8988T (cell line): ENCODE data around the gene ZNF236.
"Not testable (repeated sequence)": the region's sequence is repeated elsewhere in the genome, so short reads cannot be mapped to it uniquely, and the experiment has no call there.

Source experiments
- DNase-seq: peaks from one replicate; pipeline ENCODE4 v3.0.0; 2011

ZNF236 gene

DNA sequence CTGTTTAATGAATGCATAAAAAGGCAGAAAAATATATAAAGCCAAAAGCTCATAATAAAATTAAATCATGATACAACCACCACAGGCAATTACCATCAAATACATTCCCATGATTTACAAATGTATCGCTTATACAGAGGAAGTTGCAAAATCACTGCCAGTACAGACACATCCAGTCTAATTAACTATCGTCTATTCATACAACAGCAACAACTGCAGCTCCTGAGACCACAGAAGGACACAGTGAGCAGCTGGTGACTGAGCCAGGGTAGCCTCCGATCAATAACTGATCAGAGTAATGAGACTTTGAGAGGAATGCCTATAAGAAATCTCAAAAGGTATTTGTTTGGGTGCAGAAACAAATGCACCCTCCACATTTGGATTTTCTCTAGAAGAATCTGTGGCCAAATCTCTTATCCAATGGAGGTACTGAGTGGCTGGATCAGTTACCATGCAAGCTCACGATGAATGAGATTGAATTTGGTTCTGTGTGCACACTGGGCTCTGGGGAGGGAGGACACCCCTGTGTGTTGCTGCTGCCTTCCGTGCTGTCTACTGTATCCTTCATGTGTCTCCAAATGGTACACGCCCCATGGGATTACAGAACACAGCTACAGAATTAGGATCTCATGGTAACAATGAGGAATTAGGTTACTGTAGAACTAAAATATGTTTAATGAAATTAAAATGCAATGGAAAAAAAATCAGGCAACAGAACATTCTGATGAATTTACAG lies 190.6 kb downstream of the ZNF236 start:
- DNase-seq: no peak

DNA sequence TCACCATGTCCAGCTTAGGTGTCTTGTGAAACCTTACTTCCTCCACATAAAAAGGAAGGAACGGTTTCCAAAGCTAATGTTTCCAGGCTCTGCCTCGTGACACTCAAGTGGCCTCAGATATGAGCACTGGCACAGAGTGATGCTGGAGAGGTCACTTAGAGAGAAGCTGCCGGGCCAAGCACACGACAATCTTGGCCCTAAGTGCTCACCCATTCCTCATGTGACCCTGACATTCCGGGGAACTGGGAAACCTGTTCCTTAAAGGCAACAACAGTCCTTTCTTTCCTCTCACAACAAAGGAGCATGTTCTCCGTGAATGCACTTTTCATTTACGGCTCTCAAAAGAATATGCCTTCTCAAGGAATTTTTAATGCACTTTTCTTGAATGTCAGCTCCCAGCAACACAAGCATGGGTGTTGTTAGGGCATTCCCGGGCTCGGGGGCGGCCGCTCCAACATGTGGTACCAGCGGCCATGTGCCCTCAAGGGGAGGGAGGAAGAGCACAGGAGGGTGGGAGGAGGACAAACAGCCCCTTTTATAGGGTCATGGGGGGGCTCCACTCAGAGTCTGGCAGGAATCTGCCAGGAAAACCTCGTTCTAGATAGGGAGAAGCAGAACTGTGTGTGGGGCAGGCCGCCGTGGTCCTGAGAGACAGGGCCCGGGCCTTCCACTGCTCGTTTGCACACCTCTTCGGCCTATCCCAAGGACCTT lies 191.6 kb downstream of the ZNF236 start:
- no peak for DNase-seq

DNA sequence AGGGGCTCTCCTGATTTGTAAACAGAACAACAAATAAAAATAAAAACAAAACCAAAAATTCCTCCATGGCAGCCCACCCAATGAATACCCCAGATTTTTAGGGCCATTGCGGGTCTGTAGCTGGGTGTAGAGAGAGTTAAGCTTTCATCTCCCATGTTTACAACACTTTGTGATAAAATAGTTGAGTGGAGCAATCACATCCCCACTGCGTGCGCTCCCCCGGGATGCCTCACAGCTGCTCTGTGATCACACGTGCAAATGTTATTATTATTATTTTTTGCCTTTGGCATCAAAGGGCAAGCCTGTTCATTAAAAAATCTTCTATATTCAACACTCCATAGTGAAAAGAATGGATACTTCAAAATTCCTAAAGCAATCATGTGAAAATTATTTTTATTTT lies 192.2 kb downstream of the ZNF236 start:
- no peak for DNase-seq

GRCh38 chr18:77015169-77015568 lies 192.8 kb downstream of the ZNF236 start:
- no peak for DNase-seq

DNA sequence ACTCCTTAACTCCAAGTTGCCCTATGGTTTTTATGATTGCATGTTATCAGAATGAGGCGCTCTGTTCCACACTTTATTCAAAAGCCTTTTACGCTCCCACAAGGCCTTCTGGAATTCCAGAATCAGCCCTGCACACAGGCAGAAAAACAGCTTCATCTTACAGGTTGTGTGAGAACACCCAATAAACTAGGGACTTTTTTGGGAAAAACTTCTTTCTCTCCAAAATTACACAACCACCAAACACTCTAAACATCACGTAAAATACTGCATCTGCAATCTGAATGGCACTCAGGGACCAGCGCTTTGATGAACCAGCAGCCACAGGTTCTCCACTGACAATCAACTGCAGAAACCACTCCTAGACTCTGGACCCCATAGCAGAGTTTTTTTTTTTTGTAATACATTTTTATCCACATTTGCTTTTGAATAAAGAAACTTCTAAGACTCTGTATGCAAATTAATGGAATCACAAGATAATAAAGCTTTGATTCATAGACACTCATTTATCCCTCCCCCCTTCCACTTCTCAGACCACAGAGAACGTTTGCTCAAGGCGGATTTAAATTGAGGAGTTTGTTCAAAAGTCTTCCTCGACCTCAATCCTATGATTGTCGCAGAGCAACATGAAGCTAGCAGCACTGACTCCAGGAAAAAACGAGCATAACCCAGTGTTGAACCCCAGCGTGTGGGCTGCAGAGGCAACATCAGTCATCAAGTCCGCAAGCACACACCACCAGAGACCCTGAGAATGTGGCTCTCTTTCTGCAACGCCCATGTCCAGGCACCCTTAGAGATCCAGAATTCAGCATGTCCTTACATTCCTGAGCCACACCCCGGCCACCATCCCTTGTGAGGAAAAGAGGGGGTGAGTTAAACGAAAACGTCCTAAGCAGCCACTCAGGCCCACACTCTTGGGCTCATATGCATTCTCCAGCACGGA lies 193.7 kb downstream of the ZNF236 start:
- DNase-seq: no peak

GRCh38 chr18:77016936-77017335 lies 194.6 kb downstream of the ZNF236 start:
- DNase-seq: no peak

GRCh38 chr18:77017355-77017754 lies 195.0 kb downstream of the ZNF236 start:
- no peak for DNase-seq

DNA sequence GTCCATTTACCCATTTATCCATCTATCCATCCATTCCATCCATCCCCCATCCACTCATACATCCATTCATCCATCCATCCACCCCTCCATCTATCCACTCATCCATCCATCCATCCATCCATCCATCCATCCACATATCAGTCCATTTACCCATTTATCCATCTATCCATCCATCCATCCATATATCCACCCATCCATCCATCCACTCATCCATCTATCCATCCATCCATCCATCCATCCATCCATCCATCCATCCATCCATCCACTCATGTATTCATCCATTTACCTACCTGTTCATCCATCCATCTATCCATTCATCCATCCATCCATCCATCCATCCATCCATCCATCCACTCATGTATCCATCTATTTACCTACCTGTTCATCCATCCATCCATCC lies 196.3 kb downstream of the ZNF236 start:
- not testable (repeated sequence) for DNase-seq

- no peak for DNase-seq
Measured at GRCh38 chr18:77019641-77020040, 197.3 kb downstream of the ZNF236 start.
